OCI-LY1 (cell line): ENCODE data around the gene EDC4.

Experiments
- EZH2 ChIP-seq: fragments of 200-600 bp; sonication (generic), shearing (Covaris generic); IDR thresholded peaks from 2 replicates; pipeline ENCODE4 v1.8.0; 2017; ENCODE audit warnings: borderline replicate concordance, mixed run types, mild to moderate bottlenecking, antibody characterized with exemption, low read length, moderate library complexity, mixed read lengths
- TF ChIP-seq, protein P1 (sequence below): fragments of 200-600 bp; sonication (generic), shearing (Covaris generic); IDR thresholded peaks from 2 replicates; pipeline ENCODE4 v1.5.1; 2017; ENCODE audit warnings: mild to moderate bottlenecking, antibody characterized with exemption, low read length, moderate library complexity, mixed read lengths

DNA sequence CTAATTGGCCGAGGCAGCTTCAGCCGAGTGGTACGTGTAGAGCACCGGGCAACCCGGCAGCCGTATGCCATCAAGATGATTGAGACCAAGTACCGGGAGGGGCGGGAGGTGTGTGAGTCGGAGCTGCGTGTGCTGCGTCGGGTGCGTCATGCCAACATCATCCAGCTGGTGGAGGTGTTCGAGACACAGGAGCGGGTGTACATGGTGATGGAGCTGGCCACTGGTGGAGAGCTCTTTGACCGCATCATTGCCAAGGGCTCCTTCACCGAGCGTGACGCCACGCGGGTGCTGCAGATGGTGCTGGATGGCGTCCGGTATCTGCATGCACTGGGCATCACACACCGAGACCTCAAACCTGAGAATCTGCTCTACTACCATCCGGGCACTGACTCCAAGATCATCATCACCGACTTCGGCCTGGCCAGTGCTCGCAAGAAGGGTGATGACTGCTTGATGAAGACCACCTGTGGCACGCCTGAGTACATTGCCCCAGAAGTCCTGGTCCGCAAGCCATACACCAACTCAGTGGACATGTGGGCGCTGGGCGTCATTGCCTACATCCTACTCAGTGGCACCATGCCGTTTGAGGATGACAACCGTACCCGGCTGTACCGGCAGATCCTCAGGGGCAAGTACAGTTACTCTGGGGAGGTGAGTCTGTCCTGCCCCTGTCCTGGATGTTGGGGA, 36.3 kb downstream of the EDC4 start:
- TF ChIP-seq, protein P1, sequence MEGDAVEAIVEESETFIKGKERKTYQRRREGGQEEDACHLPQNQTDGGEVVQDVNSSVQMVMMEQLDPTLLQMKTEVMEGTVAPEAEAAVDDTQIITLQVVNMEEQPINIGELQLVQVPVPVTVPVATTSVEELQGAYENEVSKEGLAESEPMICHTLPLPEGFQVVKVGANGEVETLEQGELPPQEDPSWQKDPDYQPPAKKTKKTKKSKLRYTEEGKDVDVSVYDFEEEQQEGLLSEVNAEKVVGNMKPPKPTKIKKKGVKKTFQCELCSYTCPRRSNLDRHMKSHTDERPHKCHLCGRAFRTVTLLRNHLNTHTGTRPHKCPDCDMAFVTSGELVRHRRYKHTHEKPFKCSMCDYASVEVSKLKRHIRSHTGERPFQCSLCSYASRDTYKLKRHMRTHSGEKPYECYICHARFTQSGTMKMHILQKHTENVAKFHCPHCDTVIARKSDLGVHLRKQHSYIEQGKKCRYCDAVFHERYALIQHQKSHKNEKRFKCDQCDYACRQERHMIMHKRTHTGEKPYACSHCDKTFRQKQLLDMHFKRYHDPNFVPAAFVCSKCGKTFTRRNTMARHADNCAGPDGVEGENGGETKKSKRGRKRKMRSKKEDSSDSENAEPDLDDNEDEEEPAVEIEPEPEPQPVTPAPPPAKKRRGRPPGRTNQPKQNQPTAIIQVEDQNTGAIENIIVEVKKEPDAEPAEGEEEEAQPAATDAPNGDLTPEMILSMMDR, result no peak
- no peak for TF ChIP-seq EZH2
